AG09309 (cell line): ENCODE results near the gene USP24.

ENCODE experiments used
- DNase-seq: peaks from one replicate; pipeline ENCODE4 v3.0.0-alpha.2; 2010; ENCODE audit warnings: low read depth
- H3K4me3 ChIP-seq: 2 replicates; pipeline ENCODE4 v1.5.1; 2011; ENCODE audit warnings: mild to moderate bottlenecking, low read depth, low read length, moderate library complexity; ENCODE audit not compliant: control insufficient read depth
- CTCF ChIP-seq: IDR thresholded peaks from 2 replicates; pipeline ENCODE4 v1.5.1; 2011; ENCODE audit warnings: mild to moderate bottlenecking, low read depth, low read length, inconsistent platforms; ENCODE audit not compliant: insufficient read depth, control insufficient read depth; ENCODE audit errors: missing control alignments

USP24 gene

GRCh38 chr1:55155522-55155921 is 59.6 kb downstream of the USP24 start:
- no peak for DNase-seq
- TF ChIP-seq CTCF, result no peak
- no peak overlapping the region for H3K4me3 ChIP-seq

GRCh38 chr1:55154616-55155015 is 60.5 kb downstream of the USP24 start:
- no peak for DNase-seq
- no peak overlapping the region for H3K4me3 ChIP-seq
- TF ChIP-seq CTCF, result no peak

GRCh38 chr1:55153031-55153430 is 62.1 kb downstream of the USP24 start:
- no peak for TF ChIP-seq CTCF
- DNase-seq, result no peak
- H3K4me3 ChIP-seq, result no peak overlapping the region

GRCh38 chr1:55150880-55151588 is 64.1 kb downstream of the USP24 start:
- no peak for TF ChIP-seq CTCF
- H3K4me3 ChIP-seq, result no peak overlapping the region
- DNase-seq, result no peak

- no peak for DNase-seq
- no peak for TF ChIP-seq CTCF
- no peak overlapping the region for H3K4me3 ChIP-seq
Observed at GRCh38 chr1:55148676-55149075, 66.5 kb downstream of the USP24 start.

GRCh38 chr1:55147524-55147923 is 67.6 kb downstream of the USP24 start:
- TF ChIP-seq CTCF, result no peak
- no peak for DNase-seq
- H3K4me3 ChIP-seq, result no peak overlapping the region
